Prostate gland (tissue), 2 donors: ENCODE measurements around the gene TNRC18. TPM values are rescaled to one million over a fixed set of nuclear protein-coding genes. Genes with fewer than 3 reads are reported as not detected.

Experiments
- DNase-seq: peaks from one replicate; pipeline ENCODE4 v3.0.0-alpha.2; 2019; ENCODE audit warnings: low spot score
- H3K27ac ChIP-seq, 2 donors: fragments of 200-600 bp; sonication (generic); 2 replicates each; pipeline ENCODE4 v1.5.1; 2017 to 2019
- H3K27me3 ChIP-seq: fragments of 200-600 bp; sonication (generic); replicated peaks from 2 replicates; pipeline ENCODE4 v1.5.1; 2019; ENCODE audit not compliant: insufficient read depth
- H3K36me3 ChIP-seq, 2 donors: fragments of 200-600 bp; sonication (generic); 1 replicate in 1 of 2; 2 replicates in 1 of 2; pipeline versions ENCODE4 v1.5.1 to v1.8.1; 2017 to 2019
- H3K4me1 ChIP-seq: fragments of 200-600 bp; sonication (generic); replicated peaks from 2 replicates; pipeline ENCODE4 v1.5.1; 2019
- H3K4me3 ChIP-seq, 2 donors: fragments of 200-600 bp; sonication (generic); 2 replicates each; pipeline ENCODE4 v1.5.1; 2017 to 2019
- H3K9me3 ChIP-seq: fragments of 200-600 bp; sonication (generic); 2 replicates; pipeline ENCODE4 v1.5.1; 2017
- POLR2A ChIP-seq: fragments of 450-650 bp; IDR thresholded peaks from one replicate; pipeline ENCODE4 v1.6.1; 2016; ENCODE audit warnings: antibody characterized with exemption, mild to moderate bottlenecking
- POLR2AphosphoS5 ChIP-seq: sonication (generic); formaldehyde crosslinking; IDR thresholded peaks from one replicate; pipeline ENCODE4 v1.6.1; 2017; ENCODE audit warnings: antibody characterized with exemption
- WGBS: methylation state at CpG from one replicate; pipeline ENCODE4 v1.1.5; 2018; 5-methylcytosine and 5-hydroxymethylcytosine counted together
- intact Hi-C: fragments of 100-400 bp; cut with DNase I; formaldehyde crosslinking; loops from one replicate; pipeline ENCODE4 v1.14.2; 2022
- total RNA-seq, 2 donors: library from RNA; depleted of rRNA; stranded (reverse); fragments of >200 nt; gene quantifications; one replicate each; pipeline ENCODE4 v1.1.0, GENCODE V29; 2016
- TF ChIP-seq, protein P1 (sequence below), 4 experiments: fragments of 200-600 bp in 2 of 4; fragments of 450-650 bp in 2 of 4; sonication (generic) in 2 of 4; IDR thresholded peaks; 1 replicate in 3 of 4; 2 replicates in 1 of 4; pipeline ENCODE4 v1.5.1; 2016 to 2019; ENCODE audit warnings: antibody characterized with exemption in 4 of 4, mild to moderate bottlenecking in 2 of 4, moderate library complexity in 2 of 4

The TNRC18 gene
- total RNA-seq, 2 donors from 2014 or later: 138 to 290 TPM

DNA sequence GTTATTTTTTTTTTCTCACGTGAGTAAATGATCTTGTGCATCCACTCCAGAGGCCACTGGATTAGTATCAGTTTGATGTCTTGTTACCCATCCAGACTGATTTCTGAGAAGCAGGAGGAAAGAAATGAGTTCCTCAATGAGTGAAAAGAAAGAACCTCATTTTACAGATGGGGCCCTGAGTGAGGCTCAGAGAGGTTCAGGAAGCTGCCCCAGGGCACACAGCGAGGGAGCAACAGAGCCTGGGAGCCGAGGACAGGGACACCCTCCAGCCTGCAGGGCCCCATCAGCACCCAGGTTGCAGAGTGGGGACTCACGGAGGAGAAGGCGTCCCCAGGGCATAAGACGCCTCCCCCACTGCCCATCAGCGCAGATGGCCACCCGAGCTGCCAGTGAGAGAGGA lies 30.9 kb upstream of the TNRC18 start:
- H3K27me3 ChIP-seq: no peaks in the 10 kb centered on the region
- no peaks in the 10 kb centered on the region for H3K9me3 ChIP-seq
- intact Hi-C loops: loop anchor here (5.0 kb wide), 1 partner anchor 212 kb away; no protein-coding TSS in a partner anchor
- no peaks in the 10 kb centered on the region for H3K36me3 ChIP-seq
- no peak overlapping the region for H3K27ac ChIP-seq
- DNase-seq: no peak
- peaks cover 4% of the 10 kb centered on the region for H3K4me1 ChIP-seq
- H3K4me3 ChIP-seq: no peak overlapping the region
- WGBS: 84% methylated on average over 8 of the region's 8 CpGs
- TF ChIP-seq, protein P1, sequence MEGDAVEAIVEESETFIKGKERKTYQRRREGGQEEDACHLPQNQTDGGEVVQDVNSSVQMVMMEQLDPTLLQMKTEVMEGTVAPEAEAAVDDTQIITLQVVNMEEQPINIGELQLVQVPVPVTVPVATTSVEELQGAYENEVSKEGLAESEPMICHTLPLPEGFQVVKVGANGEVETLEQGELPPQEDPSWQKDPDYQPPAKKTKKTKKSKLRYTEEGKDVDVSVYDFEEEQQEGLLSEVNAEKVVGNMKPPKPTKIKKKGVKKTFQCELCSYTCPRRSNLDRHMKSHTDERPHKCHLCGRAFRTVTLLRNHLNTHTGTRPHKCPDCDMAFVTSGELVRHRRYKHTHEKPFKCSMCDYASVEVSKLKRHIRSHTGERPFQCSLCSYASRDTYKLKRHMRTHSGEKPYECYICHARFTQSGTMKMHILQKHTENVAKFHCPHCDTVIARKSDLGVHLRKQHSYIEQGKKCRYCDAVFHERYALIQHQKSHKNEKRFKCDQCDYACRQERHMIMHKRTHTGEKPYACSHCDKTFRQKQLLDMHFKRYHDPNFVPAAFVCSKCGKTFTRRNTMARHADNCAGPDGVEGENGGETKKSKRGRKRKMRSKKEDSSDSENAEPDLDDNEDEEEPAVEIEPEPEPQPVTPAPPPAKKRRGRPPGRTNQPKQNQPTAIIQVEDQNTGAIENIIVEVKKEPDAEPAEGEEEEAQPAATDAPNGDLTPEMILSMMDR (IDR thresholded peaks at IDR 0.05): no peak

DNA sequence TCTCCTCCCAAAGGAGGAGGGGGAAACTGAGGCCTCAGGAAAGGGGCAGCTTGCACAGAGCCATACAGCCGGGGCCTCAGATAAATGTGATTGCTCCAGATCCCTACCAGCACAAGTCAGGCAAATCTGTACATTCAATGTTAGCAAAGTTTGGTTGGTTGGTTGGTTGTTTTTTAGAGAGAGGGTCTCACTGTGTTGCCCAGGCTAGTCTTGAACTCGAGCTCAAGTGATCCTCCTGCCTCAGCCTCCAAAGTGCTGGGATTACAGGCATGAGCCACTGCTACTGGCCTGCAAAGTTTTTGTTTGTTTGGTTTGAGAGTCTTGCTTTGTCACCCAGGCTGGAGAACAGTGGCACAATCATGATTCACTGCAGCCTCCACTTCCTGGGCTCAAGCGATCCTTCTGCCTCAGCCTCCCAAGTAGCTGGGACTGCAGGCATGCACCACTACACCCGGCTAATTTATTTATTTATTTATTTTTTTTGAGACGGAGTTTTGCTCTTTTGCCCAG lies 30.0 kb upstream of the TNRC18 start:
- no peaks in the 10 kb centered on the region for H3K36me3 ChIP-seq
- no peak overlapping the region for H3K4me3 ChIP-seq
- no peak overlapping the region for H3K27ac ChIP-seq
- peaks cover 4% of the 10 kb centered on the region for H3K4me1 ChIP-seq
- TF ChIP-seq POLR2A: no peak
- no peak for TF ChIP-seq POLR2AphosphoS5
- TF ChIP-seq, protein P1 (IDR thresholded peaks at IDR 0.05): no peak
- WGBS: 82% methylated on average over 5 of the region's 5 CpGs
- no peak for DNase-seq
- H3K27me3 ChIP-seq: no peaks in the 10 kb centered on the region
- H3K9me3 ChIP-seq: no peaks in the 10 kb centered on the region
- intact Hi-C loops: loop anchor here (5.0 kb wide), 1 partner anchor 211 kb away; no protein-coding TSS in a partner anchor

DNA sequence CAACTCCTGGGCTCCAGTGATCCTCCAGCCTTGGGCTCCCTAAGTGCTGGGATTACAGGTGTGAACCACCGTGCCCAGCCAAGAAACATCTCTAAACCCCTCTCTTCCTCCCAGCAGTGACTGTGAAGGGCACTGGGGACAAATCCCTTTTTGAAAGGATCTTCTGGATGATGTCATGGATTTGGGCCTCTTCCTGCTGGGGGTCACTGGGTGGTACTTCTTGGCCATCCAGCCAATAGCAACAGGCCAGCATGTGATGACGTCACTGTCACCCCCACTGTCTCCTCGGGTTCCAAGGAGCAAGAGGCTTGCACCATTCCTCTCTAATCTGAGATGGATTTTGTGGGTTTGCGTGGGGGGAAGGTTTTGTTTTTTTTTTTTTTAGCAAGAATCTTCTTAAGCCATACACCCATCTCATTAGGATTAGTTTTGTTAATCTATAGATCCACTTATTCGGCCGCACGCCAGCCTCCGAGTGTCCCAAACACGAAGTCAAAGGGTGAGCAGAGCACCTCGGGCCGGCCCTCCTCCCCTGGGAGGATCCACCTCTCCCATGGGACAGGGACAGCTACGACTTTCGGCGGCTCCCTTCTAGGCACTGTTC lies 29.4 kb upstream of the TNRC18 start:
- TF ChIP-seq POLR2AphosphoS5 (no peak), POLR2A (no peak)
- TF ChIP-seq, protein P1 (IDR thresholded peaks at IDR 0.05): no peak
- Histone ChIP-seq H3K27ac (no peak overlapping the region), H3K4me1 (peaks cover 4% of the 10 kb centered on the region), H3K9me3 (no peaks in the 10 kb centered on the region), H3K27me3 (no peaks in the 10 kb centered on the region), H3K36me3 (no peaks in the 10 kb centered on the region), H3K4me3 (no peak overlapping the region)
- 59% methylated on average over 14 of the region's 14 CpGs for WGBS
- DNase-seq: no peak
- intact Hi-C loops: loop anchor here (5.0 kb wide), 1 partner anchor 211 kb away; no protein-coding TSS in a partner anchor

DNA sequence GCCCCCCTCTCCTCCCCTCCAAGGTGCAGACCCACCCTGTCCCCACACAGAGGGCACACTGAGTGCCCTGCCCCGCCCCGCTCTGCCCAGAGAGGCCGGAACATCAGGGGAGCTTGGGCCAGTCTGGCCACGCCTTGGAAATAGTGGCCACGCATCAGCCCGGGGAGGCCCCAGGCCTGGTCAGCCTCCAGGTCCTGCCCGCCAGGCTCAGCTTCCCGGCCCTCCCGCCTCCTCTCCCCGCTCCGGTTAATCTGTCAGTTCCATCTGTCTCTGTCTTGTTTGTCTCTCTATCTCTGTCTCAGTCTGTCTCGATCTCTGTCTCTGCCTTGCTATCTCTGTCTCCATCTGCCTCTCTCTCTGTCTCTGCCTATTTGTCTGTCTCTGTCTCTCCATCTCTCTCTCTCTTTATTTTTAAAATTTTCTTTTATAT lies 28.9 kb upstream of the TNRC18 start:
- no peaks in the 10 kb centered on the region for H3K36me3 ChIP-seq
- H3K4me1 ChIP-seq: peaks cover 4% of the 10 kb centered on the region
- no peak overlapping the region for H3K4me3 ChIP-seq
- no peaks in the 10 kb centered on the region for H3K9me3 ChIP-seq
- H3K27ac ChIP-seq: no peak overlapping the region
- intact Hi-C loops: loop anchor here (5.0 kb wide), 1 partner anchor 210 kb away; no protein-coding TSS in a partner anchor
- TF ChIP-seq, protein P1 (IDR thresholded peaks at IDR 0.05): no peak
- no peak for TF ChIP-seq POLR2AphosphoS5
- TF ChIP-seq POLR2A: no peak
- H3K27me3 ChIP-seq: no peaks in the 10 kb centered on the region
- no peak for DNase-seq
- 58% methylated on average over 12 of the region's 12 CpGs for WGBS

DNA sequence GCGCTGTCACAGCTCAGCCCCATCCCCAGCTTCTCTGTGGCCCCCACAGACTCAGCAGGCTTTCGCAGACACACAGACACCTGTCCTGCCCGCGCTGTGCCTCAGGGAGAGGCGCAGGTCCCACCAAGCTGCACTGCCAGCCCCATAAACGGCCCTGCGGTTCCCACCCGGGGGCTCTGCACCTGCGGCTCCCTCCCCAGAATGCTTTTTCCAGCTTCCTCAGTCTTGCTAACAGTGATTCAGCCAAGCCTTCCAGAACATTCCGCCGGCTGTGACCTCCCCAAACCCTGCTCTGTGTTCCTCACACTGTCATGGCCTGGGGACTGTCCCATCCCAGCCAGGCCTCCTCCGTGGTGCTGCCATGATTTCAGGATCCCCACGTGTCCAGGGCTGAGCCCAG lies 27.8 kb upstream of the TNRC18 start:
- H3K27ac ChIP-seq: no peak overlapping the region
- intact Hi-C loops: loop anchor here (5.0 kb wide), 1 partner anchor 209 kb away; no protein-coding TSS in a partner anchor
- peaks cover 4% of the 10 kb centered on the region for H3K4me1 ChIP-seq
- H3K9me3 ChIP-seq: no peaks in the 10 kb centered on the region
- DNase-seq: no peak
- 53% methylated on average over 13 of the region's 13 CpGs for WGBS
- no peak overlapping the region for H3K4me3 ChIP-seq
- no peaks in the 10 kb centered on the region for H3K36me3 ChIP-seq
- TF ChIP-seq POLR2AphosphoS5: no peak
- no peaks in the 10 kb centered on the region for H3K27me3 ChIP-seq
